ENCODE results near the gene ZNF783.

DNA sequence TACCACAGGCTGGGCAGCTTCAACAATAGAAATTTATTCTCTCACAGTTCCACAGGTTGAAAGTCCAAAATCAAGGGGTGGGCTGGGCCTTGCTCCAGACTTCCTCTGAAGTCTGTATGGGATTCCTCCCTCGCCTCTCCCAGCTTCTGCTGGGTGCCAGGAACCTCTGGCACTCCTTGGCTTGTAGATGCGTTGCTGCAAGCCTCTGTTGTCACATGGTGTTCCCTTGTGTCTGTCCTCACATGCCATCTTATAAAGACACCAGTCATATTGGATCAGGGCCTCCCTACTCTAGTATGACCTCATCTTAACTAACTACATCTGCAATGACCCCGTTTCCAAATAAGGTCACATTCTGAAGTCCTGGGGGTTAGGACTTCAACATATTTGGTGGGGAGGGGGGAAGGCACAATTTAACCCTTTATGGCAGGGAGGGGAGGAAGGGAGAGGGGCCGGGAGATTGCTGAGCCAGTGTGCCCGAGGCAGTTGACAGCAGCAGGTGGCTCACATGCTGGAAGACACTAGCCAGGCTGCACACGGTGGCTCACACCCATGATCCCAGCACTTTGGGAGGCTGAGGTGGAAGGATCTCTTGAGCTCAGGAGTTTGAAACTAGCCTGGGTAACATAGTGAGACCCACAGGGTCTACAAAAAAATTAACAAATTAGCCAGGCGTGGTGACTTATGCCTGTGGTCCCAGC, 47.8 kb upstream of the ZNF783 start:
- TF ChIP-seq, protein P1, sequence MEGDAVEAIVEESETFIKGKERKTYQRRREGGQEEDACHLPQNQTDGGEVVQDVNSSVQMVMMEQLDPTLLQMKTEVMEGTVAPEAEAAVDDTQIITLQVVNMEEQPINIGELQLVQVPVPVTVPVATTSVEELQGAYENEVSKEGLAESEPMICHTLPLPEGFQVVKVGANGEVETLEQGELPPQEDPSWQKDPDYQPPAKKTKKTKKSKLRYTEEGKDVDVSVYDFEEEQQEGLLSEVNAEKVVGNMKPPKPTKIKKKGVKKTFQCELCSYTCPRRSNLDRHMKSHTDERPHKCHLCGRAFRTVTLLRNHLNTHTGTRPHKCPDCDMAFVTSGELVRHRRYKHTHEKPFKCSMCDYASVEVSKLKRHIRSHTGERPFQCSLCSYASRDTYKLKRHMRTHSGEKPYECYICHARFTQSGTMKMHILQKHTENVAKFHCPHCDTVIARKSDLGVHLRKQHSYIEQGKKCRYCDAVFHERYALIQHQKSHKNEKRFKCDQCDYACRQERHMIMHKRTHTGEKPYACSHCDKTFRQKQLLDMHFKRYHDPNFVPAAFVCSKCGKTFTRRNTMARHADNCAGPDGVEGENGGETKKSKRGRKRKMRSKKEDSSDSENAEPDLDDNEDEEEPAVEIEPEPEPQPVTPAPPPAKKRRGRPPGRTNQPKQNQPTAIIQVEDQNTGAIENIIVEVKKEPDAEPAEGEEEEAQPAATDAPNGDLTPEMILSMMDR (conservative IDR thresholded peaks at IDR 0.05): no peak
- no peak for TF ChIP-seq EZH2 (IDR thresholded peaks at IDR 0.05; ENCODE audit: low read depth)

Data from PC-9 (cell line).